Astrocyte (in vitro differentiated cells and primary cell): ENCODE results near the gene CARD14. TPM values are rescaled to one million over a fixed set of nuclear protein-coding genes. Genes with fewer than 3 reads are reported as not detected.

Experiments used
- DNase-seq: peaks from one replicate; pipeline ENCODE4 v3.0.0-alpha.2; 2010; ENCODE audit warnings: low read depth
- FAIRE-seq: peaks from 2 replicates; lab custom pipeline; 2011; peaks lifted over from hg19 to GRCh38; lab: Jason Lieb, UNC
- H2AFZ ChIP-seq: 2 replicates; pipeline ENCODE4 v1.6.0; 2012; ENCODE audit warnings: low read depth, low read length, inconsistent platforms
- H3K27ac ChIP-seq: 2 replicates; pipeline ENCODE4 v1.5.1; 2011; ENCODE audit warnings: low read depth, low read length, inconsistent platforms
- H3K27me3 ChIP-seq: 2 replicates; pipeline ENCODE4 v1.6.0; 2011; ENCODE audit warnings: low read length, inconsistent platforms; ENCODE audit not compliant: insufficient read depth
- H3K36me3 ChIP-seq: 2 replicates; pipeline ENCODE4 v1.5.1; 2011; ENCODE audit warnings: low read length, inconsistent platforms; ENCODE audit not compliant: insufficient read depth
- H3K4me1 ChIP-seq: 2 replicates; pipeline ENCODE4 v1.5.1; 2011; ENCODE audit warnings: low read length, inconsistent platforms; ENCODE audit not compliant: insufficient read depth
- H3K4me2 ChIP-seq: 2 replicates; pipeline ENCODE4 v1.6.0; 2012; ENCODE audit warnings: low read length, inconsistent platforms
- H3K4me3 ChIP-seq: 2 replicates; pipeline ENCODE4 v1.5.1; 2011; ENCODE audit warnings: low read depth, mild to moderate bottlenecking, low read length, inconsistent platforms; ENCODE audit not compliant: insufficient read depth
- H3K79me2 ChIP-seq: 2 replicates; pipeline ENCODE4 v1.6.0; 2012; ENCODE audit warnings: mild to moderate bottlenecking, low read length, inconsistent platforms; ENCODE audit not compliant: insufficient read depth
- H3K9ac ChIP-seq: 2 replicates; pipeline ENCODE4 v1.6.0; 2012; ENCODE audit warnings: mild to moderate bottlenecking, low read length, inconsistent platforms
- H3K9me3 ChIP-seq: 2 replicates; pipeline ENCODE4 v1.5.1; 2012; ENCODE audit warnings: low read depth, mild to moderate bottlenecking, low read length, inconsistent platforms; ENCODE audit not compliant: insufficient read depth
- H4K20me1 ChIP-seq: 2 replicates; pipeline ENCODE4 v1.6.0; 2012; ENCODE audit warnings: low read length, inconsistent platforms; ENCODE audit not compliant: insufficient read depth
- H3K27ac Mint-ChIP-seq: one replicate; pipeline ENCODE4 v1.8.0; 2021; ENCODE audit warnings: mild to moderate bottlenecking, mixed read lengths; ENCODE audit not compliant: unreplicated experiment
- H3K27me3 Mint-ChIP-seq: one replicate; pipeline ENCODE4 v1.8.0; 2021; ENCODE audit warnings: low read depth, mixed read lengths; ENCODE audit not compliant: unreplicated experiment
- H3K36me3 Mint-ChIP-seq: one replicate; pipeline ENCODE4 v1.8.0; 2021; ENCODE audit warnings: low read depth, mixed read lengths; ENCODE audit not compliant: unreplicated experiment
- H3K4me1 Mint-ChIP-seq: one replicate; pipeline ENCODE4 v1.8.0; 2021; ENCODE audit warnings: low read depth, mixed read lengths; ENCODE audit not compliant: unreplicated experiment
- H3K4me3 Mint-ChIP-seq: one replicate; pipeline ENCODE4 v1.8.0; 2021; ENCODE audit warnings: mild to moderate bottlenecking, moderate library complexity, mixed read lengths; ENCODE audit not compliant: unreplicated experiment
- H3K9me3 Mint-ChIP-seq: one replicate; pipeline ENCODE4 v1.8.0; 2021; ENCODE audit warnings: mild to moderate bottlenecking, mixed read lengths; ENCODE audit not compliant: unreplicated experiment
- EZH2 ChIP-seq: IDR thresholded peaks from 2 replicates; pipeline ENCODE4 v1.6.1; 2012; ENCODE audit warnings: mild to moderate bottlenecking, low read length, inconsistent platforms; ENCODE audit not compliant: insufficient read depth
- total RNA-seq: library from RNA; stranded (reverse); gene quantifications from 2 replicates; pipeline ENCODE4 v1.2.1, GENCODE V29; 2021
- TF ChIP-seq, protein P1 (sequence below): IDR thresholded peaks from 2 replicates; pipeline ENCODE4 v1.5.1; 2011; ENCODE audit warnings: low read depth, mild to moderate bottlenecking, inconsistent platforms, low read length, moderate library complexity; ENCODE audit not compliant: insufficient read depth

Gene CARD14
- total RNA-seq, 1 donor from 2014 or later, result not detected

DNA sequence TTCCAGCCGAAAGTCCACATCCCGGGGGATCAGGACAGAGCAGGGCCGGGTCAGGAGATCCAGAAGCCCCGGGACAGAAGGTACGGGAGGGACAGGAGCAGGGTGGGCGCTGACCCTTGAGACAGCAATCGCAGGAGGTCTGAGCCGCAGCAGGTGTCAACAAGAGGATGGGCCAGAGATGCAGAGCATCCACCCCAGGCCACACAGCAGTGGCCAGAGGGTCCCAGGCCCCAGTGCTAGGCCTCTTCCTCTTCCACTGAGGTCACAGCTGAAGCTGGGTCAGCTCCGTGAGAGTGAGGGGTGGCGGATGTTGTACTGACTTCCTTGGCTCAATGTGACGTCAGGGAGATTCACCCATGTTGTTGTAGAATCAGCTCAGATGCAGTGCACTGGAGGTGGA lies 82.1 kb downstream of the CARD14 start:
- no peak for TF ChIP-seq EZH2
- TF ChIP-seq, protein P1, sequence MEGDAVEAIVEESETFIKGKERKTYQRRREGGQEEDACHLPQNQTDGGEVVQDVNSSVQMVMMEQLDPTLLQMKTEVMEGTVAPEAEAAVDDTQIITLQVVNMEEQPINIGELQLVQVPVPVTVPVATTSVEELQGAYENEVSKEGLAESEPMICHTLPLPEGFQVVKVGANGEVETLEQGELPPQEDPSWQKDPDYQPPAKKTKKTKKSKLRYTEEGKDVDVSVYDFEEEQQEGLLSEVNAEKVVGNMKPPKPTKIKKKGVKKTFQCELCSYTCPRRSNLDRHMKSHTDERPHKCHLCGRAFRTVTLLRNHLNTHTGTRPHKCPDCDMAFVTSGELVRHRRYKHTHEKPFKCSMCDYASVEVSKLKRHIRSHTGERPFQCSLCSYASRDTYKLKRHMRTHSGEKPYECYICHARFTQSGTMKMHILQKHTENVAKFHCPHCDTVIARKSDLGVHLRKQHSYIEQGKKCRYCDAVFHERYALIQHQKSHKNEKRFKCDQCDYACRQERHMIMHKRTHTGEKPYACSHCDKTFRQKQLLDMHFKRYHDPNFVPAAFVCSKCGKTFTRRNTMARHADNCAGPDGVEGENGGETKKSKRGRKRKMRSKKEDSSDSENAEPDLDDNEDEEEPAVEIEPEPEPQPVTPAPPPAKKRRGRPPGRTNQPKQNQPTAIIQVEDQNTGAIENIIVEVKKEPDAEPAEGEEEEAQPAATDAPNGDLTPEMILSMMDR, result no peak
- Histone ChIP-seq H4K20me1 (no peaks in the 10 kb centered on the region), H3K27ac (no peak overlapping the region), H3K36me3 (no peaks in the 10 kb centered on the region), H3K9ac (no peak overlapping the region), H3K4me2 (no peak overlapping the region), H3K27me3 (no peaks in the 10 kb centered on the region), H3K79me2 (no peaks in the 10 kb centered on the region), H2AFZ (no peak overlapping the region), H3K4me1 (peaks cover 7% of the 10 kb centered on the region), H3K4me3 (no peak overlapping the region), H3K9me3 (no peaks in the 10 kb centered on the region)
- Mint-ChIP-seq H3K27me3 (no peaks in the 10 kb centered on the region), H3K4me3 (no peak overlapping the region), H3K9me3 (no peaks in the 10 kb centered on the region), H3K27ac (peak overlapping the region; percentile 69), H3K36me3 (peaks cover 3% of the 10 kb centered on the region), H3K4me1 (peaks cover 12% of the 10 kb centered on the region)
- FAIRE-seq, result no peak
- no peak for DNase-seq

DNA sequence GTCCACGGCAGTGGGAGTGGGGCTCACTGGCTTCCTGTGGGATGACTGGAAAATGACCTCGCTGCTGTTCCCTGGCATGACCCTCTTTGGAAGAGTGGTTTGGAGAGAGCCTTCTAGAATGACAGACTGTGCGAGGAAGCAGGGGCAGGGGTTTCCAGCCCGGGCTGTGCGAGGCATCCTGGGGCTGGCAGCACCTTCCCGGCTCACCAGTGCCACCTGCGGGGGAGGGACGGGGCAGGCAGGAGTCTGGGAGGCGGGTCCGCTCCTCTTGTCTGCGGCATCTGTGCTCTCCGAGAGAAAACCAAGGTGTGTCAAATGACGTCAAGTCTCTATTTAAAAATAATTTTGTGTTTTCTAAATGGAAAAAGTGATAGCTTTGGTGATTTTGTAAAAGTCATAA lies 83.0 kb downstream of the CARD14 start:
- no peak overlapping the region for H3K9ac ChIP-seq
- no peaks in the 10 kb centered on the region for H3K9me3 Mint-ChIP-seq
- no peak overlapping the region for H3K4me3 Mint-ChIP-seq
- no peak overlapping the region for H3K4me3 ChIP-seq
- H3K27ac ChIP-seq, result no peak overlapping the region
- DNase-seq, result no peak
- H4K20me1 ChIP-seq, result no peaks in the 10 kb centered on the region
- H3K27me3 ChIP-seq, result no peaks in the 10 kb centered on the region
- H3K9me3 ChIP-seq, result no peaks in the 10 kb centered on the region
- H3K27ac Mint-ChIP-seq, result no peak overlapping the region
- peaks cover 12% of the 10 kb centered on the region for H3K4me1 Mint-ChIP-seq
- H3K36me3 Mint-ChIP-seq, result peaks cover 3% of the 10 kb centered on the region
- no peak overlapping the region for H3K4me2 ChIP-seq
- peaks cover 7% of the 10 kb centered on the region for H3K4me1 ChIP-seq
- H3K36me3 ChIP-seq, result no peaks in the 10 kb centered on the region
- TF ChIP-seq EZH2, result no peak
- TF ChIP-seq, protein P1, result peak; percentile 12
- no peak for FAIRE-seq
- H3K79me2 ChIP-seq, result no peaks in the 10 kb centered on the region
- no peaks in the 10 kb centered on the region for H3K27me3 Mint-ChIP-seq
- no peak overlapping the region for H2AFZ ChIP-seq

DNA sequence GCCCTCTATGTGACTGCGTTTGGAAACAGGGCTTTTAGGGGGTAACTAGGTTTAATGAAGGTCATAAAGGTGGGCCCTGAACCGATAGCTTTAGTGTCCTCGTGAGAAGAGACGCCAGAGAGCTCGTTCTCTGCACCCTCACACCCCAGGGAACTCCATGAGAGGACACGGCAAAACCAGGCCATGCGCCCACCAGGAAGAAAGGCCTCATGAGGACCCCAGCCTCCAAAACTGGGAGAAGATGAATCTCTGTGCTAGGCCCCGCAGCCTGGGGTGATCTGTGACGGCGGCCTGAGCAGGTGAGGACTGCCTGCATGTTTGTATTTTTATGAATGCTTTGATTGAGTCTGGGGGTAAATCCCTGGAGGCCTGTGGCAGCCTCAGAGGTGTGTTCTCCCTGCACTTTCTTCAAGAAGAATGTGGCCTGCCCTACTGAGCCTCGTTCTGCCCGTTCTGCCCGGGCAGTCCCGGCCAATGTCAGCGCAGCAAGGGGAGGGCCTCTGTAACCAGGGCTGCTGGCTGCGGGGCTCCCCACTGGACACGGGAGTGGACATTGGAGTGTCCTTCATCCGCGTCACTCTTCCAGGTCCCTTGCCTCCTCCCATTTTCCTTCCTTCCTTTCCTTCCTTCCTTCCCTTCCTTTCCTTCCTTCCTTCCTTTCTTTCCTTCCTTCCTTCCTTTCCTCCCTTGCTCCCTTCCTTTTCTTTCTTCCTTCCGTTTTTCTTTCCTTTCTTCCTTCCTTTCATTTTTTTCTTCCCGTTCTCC lies 84.0 kb downstream of the CARD14 start:
- H2AFZ ChIP-seq, result no peak overlapping the region
- H3K4me1 Mint-ChIP-seq, result peaks cover 14% of the 10 kb centered on the region
- H4K20me1 ChIP-seq, result no peaks in the 10 kb centered on the region
- no peaks in the 10 kb centered on the region for H3K79me2 ChIP-seq
- H3K36me3 ChIP-seq, result no peaks in the 10 kb centered on the region
- no peak overlapping the region for H3K4me3 Mint-ChIP-seq
- H3K4me3 ChIP-seq, result no peak overlapping the region
- no peaks in the 10 kb centered on the region for H3K9me3 ChIP-seq
- H3K4me2 ChIP-seq, result peak overlapping the region; percentile 80
- H3K27me3 Mint-ChIP-seq, result no peaks in the 10 kb centered on the region
- TF ChIP-seq EZH2, result no peak
- TF ChIP-seq, protein P1, result no peak
- no peaks in the 10 kb centered on the region for H3K9me3 Mint-ChIP-seq
- peaks cover 3% of the 10 kb centered on the region for H3K36me3 Mint-ChIP-seq
- peaks cover 7% of the 10 kb centered on the region for H3K4me1 ChIP-seq
- DNase-seq (no peak), FAIRE-seq (no peak)
- H3K27ac ChIP-seq, result no peak overlapping the region
- peak overlapping the region; percentile 35 for H3K9ac ChIP-seq
- H3K27me3 ChIP-seq, result no peaks in the 10 kb centered on the region
- H3K27ac Mint-ChIP-seq, result peak overlapping the region; percentile 90
